ENCODE data around the gene ZNF727.
"Not testable (repeated sequence)": the region's sequence is repeated elsewhere in the genome, so short reads cannot be mapped to it uniquely, and the experiment has no call there.

The ZNF727 gene

DNA sequence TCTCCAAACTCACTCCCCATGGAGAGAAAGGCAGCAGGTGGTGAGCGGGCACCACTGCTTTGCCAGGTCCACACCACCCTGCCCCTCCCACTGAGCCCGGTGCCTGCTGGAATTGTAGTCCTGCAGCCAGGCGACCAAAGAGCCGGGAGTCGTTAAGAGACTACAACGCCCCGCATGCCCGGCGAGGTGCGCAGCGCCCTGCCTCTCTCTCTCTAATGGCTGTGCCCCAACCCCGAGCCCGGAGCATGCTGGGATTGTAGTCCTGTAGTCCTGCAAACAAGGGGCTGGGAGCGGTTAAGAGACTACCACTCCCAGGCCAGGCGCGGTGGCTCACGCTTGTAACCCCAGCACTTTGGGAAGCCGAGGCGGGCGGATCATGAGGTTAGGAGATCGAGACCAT is 8.1 kb upstream of the ZNF727 start:
- Histone ChIP-seq H3K9me2 (replicated peaks; ENCODE audit: control insufficient read depth, low read length) (no peaks in the 10 kb centered on the region), H3K36me3 (ENCODE audit: control insufficient read depth, low read length) (no peaks in the 10 kb centered on the region), H3K4me1 (ENCODE audit: control insufficient read depth, low read length) (no peaks in the 10 kb centered on the region), H3K4me3 (ENCODE audit: low read length) (no peak overlapping the region), H4K20me1 (ENCODE audit: control insufficient read depth, insufficient read depth, low read depth, low read length) (no peaks in the 10 kb centered on the region), H3K27me3 (ENCODE audit: control insufficient read depth, low read length) (no peaks in the 10 kb centered on the region), H3K27ac (ENCODE audit: low read depth, low read length) (no peak overlapping the region), H3K9me3 (ENCODE audit: control insufficient read depth, insufficient read depth, low read length) (peaks cover 34% of the 10 kb centered on the region; the same call in 1 of the 2 replicates), H3K79me2 (ENCODE audit: control insufficient read depth, low read length) (no peaks in the 10 kb centered on the region), H3F3A (ENCODE audit: control insufficient read depth, insufficient read depth) (no peaks in the 10 kb centered on the region), H3K4me2 (ENCODE audit: low read length) (no peak overlapping the region)
- TF ChIP-seq EZH2phosphoT487 (IDR thresholded peaks at IDR 0.05; ENCODE audit: borderline replicate concordance, low read length), result no peak
- TF ChIP-seq, protein P1, sequence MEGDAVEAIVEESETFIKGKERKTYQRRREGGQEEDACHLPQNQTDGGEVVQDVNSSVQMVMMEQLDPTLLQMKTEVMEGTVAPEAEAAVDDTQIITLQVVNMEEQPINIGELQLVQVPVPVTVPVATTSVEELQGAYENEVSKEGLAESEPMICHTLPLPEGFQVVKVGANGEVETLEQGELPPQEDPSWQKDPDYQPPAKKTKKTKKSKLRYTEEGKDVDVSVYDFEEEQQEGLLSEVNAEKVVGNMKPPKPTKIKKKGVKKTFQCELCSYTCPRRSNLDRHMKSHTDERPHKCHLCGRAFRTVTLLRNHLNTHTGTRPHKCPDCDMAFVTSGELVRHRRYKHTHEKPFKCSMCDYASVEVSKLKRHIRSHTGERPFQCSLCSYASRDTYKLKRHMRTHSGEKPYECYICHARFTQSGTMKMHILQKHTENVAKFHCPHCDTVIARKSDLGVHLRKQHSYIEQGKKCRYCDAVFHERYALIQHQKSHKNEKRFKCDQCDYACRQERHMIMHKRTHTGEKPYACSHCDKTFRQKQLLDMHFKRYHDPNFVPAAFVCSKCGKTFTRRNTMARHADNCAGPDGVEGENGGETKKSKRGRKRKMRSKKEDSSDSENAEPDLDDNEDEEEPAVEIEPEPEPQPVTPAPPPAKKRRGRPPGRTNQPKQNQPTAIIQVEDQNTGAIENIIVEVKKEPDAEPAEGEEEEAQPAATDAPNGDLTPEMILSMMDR (IDR thresholded peaks at IDR 0.05; ENCODE audit: low read depth, low read length, poor library complexity, severe bottlenecking), result no peak

DNA sequence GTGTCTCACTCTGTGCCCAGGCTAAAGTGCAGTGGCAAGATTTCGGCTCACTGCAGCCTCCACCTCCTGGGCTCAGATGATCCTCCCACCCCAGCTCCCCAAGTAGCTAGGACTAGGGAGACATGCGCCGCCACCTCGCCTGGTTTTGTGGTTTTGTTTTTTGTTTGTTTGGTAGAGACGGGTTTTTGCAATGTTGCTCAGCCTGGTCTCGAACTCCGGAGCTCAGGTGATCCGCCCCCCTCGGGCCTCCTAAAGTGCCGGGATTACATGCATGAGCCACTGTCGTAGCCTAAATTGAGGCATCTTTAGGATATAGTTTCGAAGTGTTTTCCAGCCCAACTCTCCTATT is 781 bp downstream of the ZNF727 start:
- H3K9me2 ChIP-seq (replicated peaks; ENCODE audit: control insufficient read depth, low read length), result no peaks in the 10 kb centered on the region
- no peak overlapping the region for H3K4me3 ChIP-seq (ENCODE audit: low read length)
- H3K9me3 ChIP-seq (ENCODE audit: control insufficient read depth, insufficient read depth, low read length), result peaks cover 30% of the 10 kb centered on the region
- no peaks in the 10 kb centered on the region for H3K79me2 ChIP-seq (ENCODE audit: control insufficient read depth, low read length)
- no peaks in the 10 kb centered on the region for H3K27me3 ChIP-seq (ENCODE audit: control insufficient read depth, low read length)
- TF ChIP-seq, protein P1 (IDR thresholded peaks at IDR 0.05; ENCODE audit: low read depth, low read length, poor library complexity, severe bottlenecking), result no peak
- TF ChIP-seq EZH2phosphoT487 (IDR thresholded peaks at IDR 0.05; ENCODE audit: borderline replicate concordance, low read length), result no peak
- H3F3A ChIP-seq (ENCODE audit: control insufficient read depth, insufficient read depth), result no peaks in the 10 kb centered on the region
- no peaks in the 10 kb centered on the region for H4K20me1 ChIP-seq (ENCODE audit: control insufficient read depth, insufficient read depth, low read depth, low read length)
- no peak overlapping the region for H3K4me2 ChIP-seq (ENCODE audit: low read length)
- no peak overlapping the region for H3K27ac ChIP-seq (ENCODE audit: low read depth, low read length)
- no peaks in the 10 kb centered on the region for H3K36me3 ChIP-seq (ENCODE audit: control insufficient read depth, low read length)
- H3K4me1 ChIP-seq (ENCODE audit: control insufficient read depth, low read length), result no peaks in the 10 kb centered on the region

DNA sequence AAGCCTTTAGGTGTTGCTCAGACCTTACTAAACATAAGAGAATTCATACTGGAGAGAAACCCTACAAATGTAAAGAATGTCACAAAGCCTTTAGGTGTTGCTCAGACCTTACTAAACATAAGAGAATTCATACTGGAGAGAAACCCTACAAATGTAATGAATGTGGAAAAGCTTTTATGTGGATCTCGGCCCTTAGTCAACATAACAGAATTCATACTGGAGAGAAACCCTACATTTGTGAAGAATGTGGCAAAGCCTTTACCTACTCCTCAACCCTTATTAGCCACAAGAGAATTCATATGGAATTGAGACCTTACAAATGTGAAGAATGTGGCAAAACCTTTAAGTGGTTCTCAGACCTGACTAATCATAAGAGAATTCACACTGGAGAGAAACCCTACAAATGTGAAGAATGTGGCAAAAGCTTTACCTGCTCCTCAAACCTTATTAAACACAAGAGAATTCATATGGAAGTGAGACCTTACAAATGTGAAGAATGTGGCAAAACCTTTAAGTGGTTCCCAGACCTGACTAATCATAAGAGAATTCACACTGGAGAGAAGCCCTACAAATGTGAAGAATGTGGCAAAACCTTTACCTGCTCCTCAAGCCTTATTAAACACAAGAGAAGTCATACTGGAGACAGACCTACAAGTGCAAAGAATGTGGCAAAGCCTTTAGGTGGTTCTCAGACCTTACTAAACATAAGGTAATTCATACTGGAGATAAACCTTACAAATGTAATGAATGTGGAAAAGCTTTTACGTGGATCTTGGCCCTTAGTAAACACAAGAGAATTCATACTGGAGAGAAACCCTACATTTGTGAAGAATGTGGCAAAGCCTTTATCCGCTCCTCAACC is 32.8 kb downstream of the ZNF727 start:
- H3K27me3 ChIP-seq (ENCODE audit: control insufficient read depth, low read length); H3K27ac ChIP-seq (ENCODE audit: low read depth, low read length); H3K4me1 ChIP-seq (ENCODE audit: control insufficient read depth, low read length); H3F3A ChIP-seq (ENCODE audit: control insufficient read depth, insufficient read depth); H3K4me3 ChIP-seq (ENCODE audit: low read length); H4K20me1 ChIP-seq (ENCODE audit: control insufficient read depth, insufficient read depth, low read depth, low read length); H3K36me3 ChIP-seq (ENCODE audit: control insufficient read depth, low read length); H3K4me2 ChIP-seq (ENCODE audit: low read length); H3K9me2 ChIP-seq (replicated peaks; ENCODE audit: control insufficient read depth, low read length); H3K79me2 ChIP-seq (ENCODE audit: control insufficient read depth, low read length): not testable (repeated sequence)
- H3K9me3 ChIP-seq (ENCODE audit: control insufficient read depth, insufficient read depth, low read length), result peaks cover 74% of the 10 kb centered on the region

DNA sequence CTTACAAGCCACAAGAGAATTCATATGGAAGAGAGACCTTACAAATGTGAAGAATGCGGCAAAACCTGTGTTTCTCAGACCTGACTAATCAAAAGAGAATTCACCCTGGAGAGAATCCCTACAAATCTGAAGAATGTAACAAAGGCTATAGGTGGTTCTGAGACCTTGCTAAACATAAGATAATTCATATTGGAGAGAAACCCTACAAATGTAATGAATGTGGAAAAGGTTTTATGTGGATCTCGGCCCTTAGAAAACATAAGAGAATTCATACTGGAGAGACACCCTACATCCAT is 33.4 kb downstream of the ZNF727 start:
- TF ChIP-seq EZH2phosphoT487 (IDR thresholded peaks at IDR 0.05; ENCODE audit: borderline replicate concordance, low read length), result no peak
- TF ChIP-seq, protein P1 (IDR thresholded peaks at IDR 0.05; ENCODE audit: low read depth, low read length, poor library complexity, severe bottlenecking), result no peak
- H3K4me2 ChIP-seq (ENCODE audit: low read length), result no peak overlapping the region
- H3K36me3 ChIP-seq (ENCODE audit: control insufficient read depth, low read length), result no peaks in the 10 kb centered on the region
- no peaks in the 10 kb centered on the region for H4K20me1 ChIP-seq (ENCODE audit: control insufficient read depth, insufficient read depth, low read depth, low read length)
- H3K9me3 ChIP-seq (ENCODE audit: control insufficient read depth, insufficient read depth, low read length), result peaks cover 79% of the 10 kb centered on the region
- H3K9me2 ChIP-seq (replicated peaks; ENCODE audit: control insufficient read depth, low read length), result no peaks in the 10 kb centered on the region
- H3K4me1 ChIP-seq (ENCODE audit: control insufficient read depth, low read length), result no peaks in the 10 kb centered on the region
- no peak overlapping the region for H3K4me3 ChIP-seq (ENCODE audit: low read length)
- no peaks in the 10 kb centered on the region for H3K79me2 ChIP-seq (ENCODE audit: control insufficient read depth, low read length)
- H3K27ac ChIP-seq (ENCODE audit: low read depth, low read length), result no peak overlapping the region
- no peaks in the 10 kb centered on the region for H3K27me3 ChIP-seq (ENCODE audit: control insufficient read depth, low read length)
- no peaks in the 10 kb centered on the region for H3F3A ChIP-seq (ENCODE audit: control insufficient read depth, insufficient read depth)

All from DOHH2 (cell line).